Activated CD4-positive, alpha-beta T cell treated with anti-CD3 and anti-CD28 coated beads, Interleukin-2, Interleukin-4, amounts not matched to agents 100 ng/mL and 50 ng/mL, durations not matched to agents 16 hours and 8 hours (primary cell): ENCODE measurements around the gene ZNF691.
"Not testable (repeated sequence)": the region's sequence is repeated elsewhere in the genome, so short reads cannot be mapped to it uniquely, and the experiment has no call there.

ENCODE experiments used
- DNase-seq: peaks from one replicate; pipeline ENCODE4 v3.0.0-alpha.2; 2020; ENCODE audit warnings: low spot score

ZNF691 gene, protein sequence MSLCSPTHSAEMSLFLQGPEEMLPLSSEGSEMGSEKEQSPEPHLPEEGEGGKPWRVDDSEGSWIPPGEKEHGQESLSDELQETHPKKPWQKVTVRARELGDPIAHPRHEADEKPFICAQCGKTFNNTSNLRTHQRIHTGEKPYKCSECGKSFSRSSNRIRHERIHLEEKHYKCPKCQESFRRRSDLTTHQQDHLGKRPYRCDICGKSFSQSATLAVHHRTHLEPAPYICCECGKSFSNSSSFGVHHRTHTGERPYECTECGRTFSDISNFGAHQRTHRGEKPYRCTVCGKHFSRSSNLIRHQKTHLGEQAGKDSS

DNA sequence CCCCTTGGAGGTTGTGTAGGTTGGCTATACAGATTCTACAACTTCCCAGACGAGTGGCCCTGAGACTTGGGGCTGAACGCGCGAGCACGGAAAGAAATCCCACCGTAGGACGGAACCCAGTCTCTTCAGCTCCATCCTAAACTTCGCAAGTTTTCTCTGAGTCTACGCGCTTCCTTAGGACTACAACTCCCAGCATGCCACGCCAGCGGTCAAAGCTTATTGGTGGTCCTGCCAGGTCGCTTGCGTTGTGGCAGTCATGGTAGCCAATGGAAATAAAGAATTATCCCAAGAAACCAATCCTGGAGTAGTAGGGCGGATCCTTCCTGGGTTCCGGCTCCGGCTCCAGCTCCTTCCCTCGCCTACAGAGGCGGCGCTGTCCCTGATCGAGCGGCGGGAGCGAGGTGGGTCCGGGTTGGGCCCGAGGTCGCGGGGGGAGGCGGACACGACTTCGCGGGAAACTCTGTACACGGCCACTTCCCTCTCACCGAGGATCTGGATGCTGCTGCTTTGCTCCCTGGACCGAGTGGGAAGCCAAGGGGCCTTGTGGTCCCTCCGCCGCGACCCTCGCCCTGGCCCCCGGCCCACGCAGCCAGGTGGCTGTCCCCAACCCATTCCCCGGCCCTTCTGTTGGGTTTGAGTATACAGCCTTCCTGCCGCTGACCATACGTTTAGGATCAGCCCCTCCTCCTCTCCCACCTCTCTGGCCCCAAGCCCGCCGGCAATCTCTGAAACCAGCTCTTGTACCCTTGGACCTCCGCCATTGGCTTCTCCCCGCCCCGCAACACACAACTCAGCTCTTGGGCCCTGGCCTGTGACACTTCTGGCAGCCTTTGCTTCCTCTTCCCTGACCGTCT lies at the start of gene ZNF691:
TSS of gene ZNF691 (plus strand) at position 357 of the 854 bp plus-strand sequence. CDS start 3,046 bp downstream, outside the sequence.
- peak; percentile 97 for DNase-seq

- no peak for DNase-seq
These were observed 49.0 kb upstream of the ZNF691 start for GRCh38 chr1:42797414-42797813.

- DNase-seq = no peak
These were observed 48.4 kb upstream of the ZNF691 start for GRCh38 chr1:42797979-42798378.

GRCh38 chr1:42801832-42802473 lies 44.5 kb upstream of the ZNF691 start:
- DNase-seq = no peak

GRCh38 chr1:42806171-42806570 lies 40.2 kb upstream of the ZNF691 start:
- no peak for DNase-seq

DNA sequence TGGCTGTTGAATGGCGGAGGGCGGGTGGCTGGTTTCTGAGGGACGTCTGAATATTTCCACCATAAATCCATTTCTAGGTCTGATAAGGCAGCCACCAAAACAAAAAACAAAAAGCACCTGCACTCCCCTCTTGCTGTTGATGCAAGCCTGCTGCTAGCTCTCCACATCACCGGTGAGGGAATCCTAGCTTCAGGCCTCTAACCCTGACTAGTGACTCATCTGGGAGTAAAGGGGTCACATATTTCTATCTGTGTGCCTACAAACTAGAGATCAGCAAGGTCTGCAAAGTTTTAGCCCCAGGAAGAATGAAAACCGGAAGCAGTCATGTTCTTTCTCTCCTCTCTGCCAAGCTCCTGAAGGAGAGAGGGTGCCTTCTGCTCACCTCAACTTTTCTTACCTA lies 39.8 kb upstream of the ZNF691 start:
- DNase-seq = no peak

- no peak for DNase-seq
These were observed 39.3 kb upstream of the ZNF691 start for GRCh38 chr1:42807056-42807668.

DNA sequence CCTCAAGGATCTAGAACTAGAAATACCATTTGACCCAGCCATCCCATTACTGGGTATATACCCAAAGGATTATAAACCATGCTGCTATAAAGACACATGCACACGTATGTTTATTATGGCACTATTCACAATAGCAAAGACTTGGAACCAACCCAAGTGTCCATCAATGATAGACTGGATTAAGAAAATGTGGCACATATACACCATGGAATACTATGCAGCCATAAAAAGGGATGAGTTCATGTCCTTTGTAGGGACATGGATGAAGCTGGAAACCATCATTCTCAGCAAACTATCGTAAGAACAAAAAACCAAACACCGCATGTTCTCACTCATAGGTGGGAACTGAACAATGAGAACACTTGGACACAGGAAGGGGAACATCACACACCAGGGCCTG lies 31.6 kb upstream of the ZNF691 start:
- not testable (repeated sequence) for DNase-seq

GRCh38 chr1:42815941-42816584 lies 30.4 kb upstream of the ZNF691 start:
- DNase-seq = no peak

DNA sequence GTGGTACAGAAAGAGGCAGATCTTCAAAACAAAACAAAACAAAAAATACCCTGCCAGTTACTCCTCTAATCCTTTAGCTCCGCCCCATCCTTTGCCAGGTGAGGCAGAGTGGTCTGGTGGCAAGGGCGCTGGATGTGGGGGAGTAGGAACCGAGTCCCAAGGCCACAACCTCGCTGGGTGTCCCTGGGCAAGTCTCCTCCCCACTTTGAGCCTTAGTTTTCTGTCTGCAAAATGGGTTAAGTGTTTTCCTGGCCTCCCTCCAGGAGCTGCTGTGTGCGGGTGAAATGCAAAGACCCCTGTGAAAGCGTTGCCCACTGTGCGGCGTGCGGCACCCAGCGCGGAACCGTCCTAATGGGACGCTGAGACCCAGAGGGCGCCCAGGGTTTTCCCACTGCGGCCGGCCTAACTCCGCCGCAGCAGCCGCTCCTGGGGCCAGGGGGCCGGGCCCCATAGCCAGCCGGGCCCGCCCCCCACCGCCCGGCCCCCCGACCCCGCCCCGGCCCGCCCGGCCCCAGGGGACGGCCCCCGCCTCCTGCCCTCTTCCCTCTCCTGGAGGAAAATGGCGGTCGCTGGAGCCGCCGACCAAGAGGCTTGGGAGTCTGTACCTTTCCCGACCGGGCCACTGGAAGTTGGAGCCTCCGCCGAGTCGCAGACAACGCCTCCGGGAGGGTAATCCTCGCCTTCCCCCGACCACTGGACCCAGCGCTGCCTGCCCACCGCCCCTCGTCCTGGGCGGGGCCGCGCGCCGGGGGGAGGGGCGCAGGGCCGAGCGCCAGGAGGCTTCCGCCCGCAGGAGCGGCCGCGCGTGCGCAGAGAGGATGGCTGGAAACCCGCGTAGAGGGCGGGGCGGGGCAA lies 29.6 kb upstream of the ZNF691 start, which contains the start of the genes ERMAP and SVBP:
TSS of gene ERMAP (plus strand) at position 538 of the 855 bp plus-strand sequence. CDS start 13,327 bp downstream, outside the sequence.
TSS of gene SVBP (minus strand) at position 813 of the 855 bp plus-strand sequence. CDS start 853 bp downstream, outside the sequence.
- peak; percentile 95 for DNase-seq

- no peak for DNase-seq
These were observed 29.0 kb upstream of the ZNF691 start for GRCh38 chr1:42817440-42817767.

- no peak for DNase-seq
These were observed 28.4 kb upstream of the ZNF691 start for GRCh38 chr1:42817976-42818375.

- no peak for DNase-seq
These were observed 25.6 kb upstream of the ZNF691 start for GRCh38 chr1:42820813-42821212.

DNA sequence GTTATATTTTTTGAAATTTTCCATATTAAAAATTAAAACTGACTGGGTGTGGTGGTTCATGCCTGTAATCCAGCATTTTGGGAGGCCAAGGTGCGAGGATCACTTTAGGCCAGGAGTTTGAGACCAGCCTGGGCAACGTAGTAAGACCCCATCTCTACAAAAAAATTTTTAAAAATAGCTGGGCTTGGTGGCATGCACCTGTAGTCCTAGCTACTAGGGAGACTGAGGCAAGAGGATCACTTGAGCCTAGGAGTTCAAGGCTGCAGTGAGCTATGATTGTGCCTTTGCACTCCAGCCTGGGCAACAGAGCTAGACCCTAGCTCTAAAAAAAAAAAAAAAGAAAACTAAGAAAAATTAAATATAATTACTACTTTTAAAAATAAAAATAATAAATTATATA lies 24.7 kb upstream of the ZNF691 start:
- no peak for DNase-seq

DNA sequence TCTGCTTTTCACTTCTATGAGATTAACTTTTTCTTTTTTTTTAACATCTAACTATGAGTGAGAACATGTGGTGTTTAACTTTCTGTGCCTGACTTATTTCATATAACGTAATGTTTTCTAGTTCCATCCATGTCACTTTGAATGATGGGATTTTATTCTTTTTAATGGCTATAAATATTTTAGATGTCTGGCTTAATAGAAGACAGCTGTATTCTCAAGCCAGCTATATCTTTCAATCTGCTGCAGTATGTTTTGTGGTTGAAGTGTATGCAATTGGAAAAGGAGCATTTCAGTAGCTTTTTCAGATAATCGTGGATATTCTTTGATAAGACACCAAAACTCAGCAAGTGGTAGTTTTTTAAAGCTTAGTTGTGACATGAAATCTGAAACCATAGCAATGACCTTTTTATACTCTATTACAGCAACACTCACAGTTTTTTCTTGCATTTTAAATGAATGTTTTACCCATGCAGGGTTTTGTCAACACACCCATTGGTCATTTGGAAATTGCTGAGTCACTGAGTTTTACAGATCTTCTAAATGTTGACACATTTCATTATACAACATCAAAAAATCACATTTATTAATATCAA lies 23.5 kb upstream of the ZNF691 start:
- no peak for DNase-seq

DNA sequence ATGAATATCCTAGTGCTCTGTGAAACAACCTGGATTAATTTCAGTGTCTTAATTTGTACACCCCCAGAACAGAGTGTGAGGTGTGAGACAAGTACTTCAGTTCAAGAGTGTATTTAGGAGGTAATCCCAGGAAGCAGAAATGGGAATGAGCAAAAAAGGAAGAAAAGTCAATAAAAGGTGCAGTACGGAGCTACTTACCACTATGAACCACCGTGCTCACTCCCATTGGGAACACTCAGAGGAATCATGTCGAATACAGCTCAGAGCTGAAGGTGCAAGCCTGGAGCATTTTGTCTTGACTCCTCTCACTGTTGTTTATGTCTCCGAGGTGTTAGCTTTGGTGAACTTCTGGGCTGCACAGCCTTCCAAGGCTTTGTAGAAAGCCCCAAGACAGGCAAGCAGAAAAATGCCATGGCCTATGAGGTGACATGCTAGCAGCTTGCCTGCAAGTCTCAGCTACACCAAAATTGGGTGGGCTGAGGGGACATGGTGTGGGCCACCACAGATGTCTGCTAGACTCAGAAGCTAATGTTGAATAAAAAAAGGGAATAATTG lies 21.9 kb upstream of the ZNF691 start:
- DNase-seq = no peak

DNA sequence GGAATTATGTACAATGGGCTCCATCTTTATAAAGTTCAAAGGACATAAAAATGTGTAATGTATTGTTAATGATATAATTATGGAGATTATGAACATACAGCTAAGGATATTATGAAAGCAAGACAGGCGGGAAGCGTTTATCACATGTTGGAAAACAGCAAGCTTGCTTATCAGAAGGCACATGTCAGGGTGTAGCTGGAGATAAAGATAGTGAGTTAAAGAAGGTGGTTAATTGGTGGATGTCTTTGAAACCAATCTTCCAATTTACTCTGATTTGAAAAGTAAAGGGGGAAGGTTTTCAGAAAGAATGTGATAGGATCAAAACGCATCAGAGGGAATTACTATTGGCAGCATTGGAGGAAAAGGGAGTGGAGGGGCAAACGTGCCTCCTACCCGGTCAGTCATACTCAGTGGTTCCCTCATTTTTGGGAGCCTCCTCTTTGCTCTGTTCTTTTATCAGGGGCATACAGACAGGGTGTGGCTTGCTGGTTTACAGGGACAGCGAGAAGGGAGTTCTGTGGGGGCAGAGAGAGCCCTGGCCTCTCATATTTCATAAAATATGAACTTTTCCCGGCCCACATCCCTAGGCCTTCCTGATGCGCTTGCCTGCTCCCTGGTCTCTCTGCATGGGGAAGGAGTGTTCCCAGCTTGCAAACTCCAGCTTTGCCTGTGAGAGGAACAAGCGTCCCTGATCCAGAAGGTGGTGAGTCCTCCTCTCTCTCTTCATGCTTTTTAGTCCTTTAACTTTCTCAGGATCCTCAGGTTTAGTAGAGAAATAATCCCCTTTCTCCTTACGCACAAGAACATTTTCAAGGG lies 21.2 kb upstream of the ZNF691 start:
- no peak for DNase-seq

GRCh38 chr1:42830631-42831030 lies 15.8 kb upstream of the ZNF691 start:
- DNase-seq = no peak

- no peak for DNase-seq
These were observed 15.1 kb upstream of the ZNF691 start for GRCh38 chr1:42831273-42831672.
